SJCRH30 (cell line): Measurements from ENCODE around the gene XCL2. TPM values are rescaled to one million over a fixed set of nuclear protein-coding genes. Genes with fewer than 3 reads are reported as not detected.

Experiments used
- DNase-seq, 2 experiments: peaks; one replicate each; pipeline ENCODE4 v3.0.0-alpha.2; 2015 to 2020
- H3K27ac ChIP-seq: fragments of 250-450 bp; sonication (Bioruptor Pico); 2 replicates; pipeline ENCODE4 v1.5.1; 2020; ENCODE audit warnings: mild to moderate bottlenecking, moderate library complexity
- H3K27me3 ChIP-seq: fragments of 250-450 bp; sonication (Bioruptor Pico); 2 replicates; pipeline ENCODE4 v1.5.1; 2020; ENCODE audit warnings: mild to moderate bottlenecking, moderate library complexity
- H3K36me3 ChIP-seq: fragments of 250-450 bp; sonication (Bioruptor Pico); 2 replicates; pipeline ENCODE4 v1.5.1; 2020; ENCODE audit warnings: mild to moderate bottlenecking, moderate library complexity
- H3K4me1 ChIP-seq: fragments of 250-450 bp; sonication (Bioruptor Pico); 2 replicates; pipeline ENCODE4 v1.5.1; 2020; ENCODE audit warnings: mild to moderate bottlenecking, moderate library complexity
- H3K4me3 ChIP-seq: fragments of 250-450 bp; sonication (Bioruptor Pico); 2 replicates; pipeline ENCODE4 v1.5.1; 2020; ENCODE audit warnings: mild to moderate bottlenecking, moderate library complexity
- H3K9me3 ChIP-seq: fragments of 250-450 bp; sonication (Bioruptor Pico); replicated peaks from 2 replicates; pipeline ENCODE4 v1.5.1; 2020; ENCODE audit warnings: mild to moderate bottlenecking, moderate library complexity
- total RNA-seq: library from RNA; depleted of rRNA; stranded (reverse); fragments of >200 nt; shearing (Covaris generic); gene quantifications from 2 replicates; pipeline ENCODE4 v1.2.3, GENCODE V29; 2014

The XCL2 gene
- total RNA-seq, 1 experiment from 2014 or later: not detected

DNA sequence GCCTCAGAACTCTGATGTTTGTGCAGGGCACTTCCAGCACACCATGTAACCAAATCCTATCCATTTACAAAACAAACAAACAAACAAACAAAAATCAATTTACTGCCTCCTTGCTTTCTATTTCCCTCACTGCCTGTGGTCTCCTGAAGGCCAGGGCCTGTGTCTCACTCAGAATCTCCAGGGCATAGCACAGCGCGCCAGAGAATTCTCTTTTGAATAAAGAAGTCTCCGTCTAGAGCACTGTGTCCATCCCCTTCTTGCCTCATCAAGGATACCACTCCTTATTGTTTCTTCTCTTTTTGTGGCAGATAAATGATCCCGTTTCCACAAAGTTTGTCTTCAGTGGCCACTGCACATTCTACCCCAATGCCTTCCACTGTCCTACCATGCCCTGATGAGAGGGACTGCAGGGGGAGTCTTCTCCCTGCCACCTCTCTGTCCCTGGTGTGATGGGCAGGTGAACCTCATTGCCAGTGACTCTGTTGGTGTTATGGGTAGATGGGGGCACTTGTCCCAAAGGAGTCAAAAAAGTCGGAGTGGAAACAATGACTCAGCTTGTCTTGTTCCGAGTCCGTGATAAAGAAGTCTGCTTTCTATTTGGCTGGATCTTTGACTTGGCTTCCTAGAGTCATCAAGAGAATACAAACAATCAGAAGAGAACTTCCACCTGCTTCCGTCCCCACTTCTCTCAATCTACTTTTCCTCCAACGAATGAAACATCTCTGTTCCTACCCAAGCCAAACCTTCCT is 30.0 kb downstream of the XCL2 start:
- Histone ChIP-seq H3K36me3 (no peaks in the 10 kb centered on the region), H3K4me1 (peaks cover 22% of the 10 kb centered on the region), H3K4me3 (no peak overlapping the region), H3K27ac (no peak overlapping the region), H3K9me3 (no peaks in the 10 kb centered on the region), H3K27me3 (no peaks in the 10 kb centered on the region)
- no peak for DNase-seq

DNA sequence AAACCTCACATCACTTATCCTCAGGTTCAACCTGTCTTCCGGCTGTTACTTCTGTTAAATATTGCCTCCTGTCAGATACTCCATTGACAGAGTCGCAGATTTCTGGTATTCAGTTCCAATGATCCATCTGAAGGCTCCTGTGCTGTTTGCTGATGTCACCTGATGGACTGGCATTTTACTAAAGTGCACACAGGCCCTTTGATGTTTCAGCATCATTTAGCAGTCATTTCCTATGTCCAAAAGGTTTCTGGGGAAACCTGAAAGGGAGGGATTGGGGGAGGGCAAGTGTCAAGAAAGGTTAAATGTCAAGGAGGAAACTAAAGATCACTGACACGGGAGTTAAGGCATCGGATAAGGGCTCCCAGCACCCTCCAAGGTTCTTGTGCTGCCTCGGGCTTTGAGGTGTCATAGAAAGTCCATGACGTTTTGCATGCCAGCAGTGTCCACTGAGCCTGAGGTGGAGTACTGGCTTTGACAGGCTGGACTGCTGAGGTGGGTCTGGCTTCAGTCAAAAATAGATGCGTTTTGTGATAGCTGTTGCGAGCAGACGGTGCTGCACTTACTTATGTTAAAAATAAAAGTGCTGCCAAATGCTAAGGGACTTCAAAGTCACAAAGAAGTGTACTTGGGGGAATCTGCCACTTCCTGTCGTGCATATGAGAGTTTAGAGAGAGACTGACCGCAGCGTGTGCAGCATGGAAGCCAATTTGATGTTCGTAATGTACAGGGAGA is 30.8 kb downstream of the XCL2 start:
- H3K27ac ChIP-seq: no peak overlapping the region
- no peaks in the 10 kb centered on the region for H3K9me3 ChIP-seq
- no peaks in the 10 kb centered on the region for H3K27me3 ChIP-seq
- H3K4me1 ChIP-seq: peaks cover 22% of the 10 kb centered on the region
- H3K4me3 ChIP-seq: no peak overlapping the region
- H3K36me3 ChIP-seq: no peaks in the 10 kb centered on the region
- DNase-seq: no peak

DNA sequence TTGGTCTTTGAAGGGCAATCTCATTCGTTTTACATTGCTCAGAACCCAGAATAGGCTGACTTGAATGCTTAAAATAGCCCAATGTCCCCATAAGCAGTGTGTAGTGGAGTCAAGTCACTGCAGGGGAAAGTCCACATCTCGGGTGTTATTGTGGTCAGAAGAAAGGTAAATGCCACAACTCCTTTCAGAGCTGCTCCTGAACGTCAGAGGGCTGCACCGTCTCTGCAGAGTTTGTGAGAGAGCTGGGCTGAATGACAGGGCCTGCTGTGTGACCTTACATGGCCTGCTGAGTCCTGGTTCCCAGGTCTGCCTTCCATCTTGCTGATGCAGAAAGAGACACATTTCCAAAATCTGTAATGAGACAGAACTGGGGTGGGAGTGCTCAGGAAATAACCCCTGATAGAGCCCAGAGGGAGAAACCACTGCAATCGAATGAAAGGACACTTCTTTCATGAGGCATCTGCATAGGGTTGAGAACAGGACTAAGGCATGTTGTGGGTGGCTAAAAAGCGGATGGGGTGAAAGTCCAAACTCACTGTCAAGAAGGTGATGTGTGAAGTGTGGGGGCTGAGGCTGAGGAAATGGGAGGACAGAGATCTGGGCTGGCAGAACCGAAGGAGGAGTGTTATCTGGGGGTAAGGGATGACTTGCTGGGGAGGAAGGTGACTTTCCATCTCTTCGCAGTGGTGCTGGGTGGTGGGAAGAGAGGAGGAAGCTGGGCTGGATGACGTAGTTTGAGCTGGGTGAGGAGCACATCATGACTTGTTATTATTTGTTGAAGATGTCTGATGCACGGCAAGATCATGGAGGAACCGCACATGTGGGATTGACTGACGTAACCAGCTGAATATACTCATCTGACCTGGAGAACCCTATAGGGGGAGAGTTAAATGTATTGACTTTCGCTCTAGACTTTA is 33.7 kb downstream of the XCL2 start:
- no peak overlapping the region for H3K4me3 ChIP-seq
- peak; percentile 63 to 77 for DNase-seq
- no peaks in the 10 kb centered on the region for H3K36me3 ChIP-seq
- no peaks in the 10 kb centered on the region for H3K9me3 ChIP-seq
- peaks cover 30% of the 10 kb centered on the region for H3K4me1 ChIP-seq
- peak overlapping the region; percentile 83 for H3K27ac ChIP-seq
- H3K27me3 ChIP-seq: no peaks in the 10 kb centered on the region

DNA sequence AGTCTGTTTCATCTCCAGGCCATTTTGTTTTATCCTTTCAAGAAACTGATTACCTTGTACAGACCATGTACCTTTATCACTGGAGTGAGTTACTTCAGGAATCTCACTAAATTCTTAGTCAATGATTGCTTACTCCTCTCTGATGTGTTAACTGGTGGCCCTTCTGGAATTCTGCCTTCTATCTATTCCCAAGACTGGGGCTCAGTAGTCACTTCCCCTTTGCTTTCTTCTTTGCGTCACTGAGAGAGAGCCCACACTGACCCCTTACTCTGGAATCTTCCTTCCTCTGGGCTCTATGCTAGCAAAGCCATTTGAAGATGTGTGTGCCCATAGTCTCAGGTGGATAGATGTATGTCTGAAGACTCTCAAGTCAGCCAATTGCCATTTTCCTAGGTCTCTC is 34.6 kb downstream of the XCL2 start:
- Histone ChIP-seq H3K9me3 (no peaks in the 10 kb centered on the region), H3K36me3 (no peaks in the 10 kb centered on the region), H3K4me3 (no peak overlapping the region), H3K27me3 (no peaks in the 10 kb centered on the region), H3K27ac (peak overlapping the region; percentile 83; the same call in 1 of the 2 replicates), H3K4me1 (peaks cover 30% of the 10 kb centered on the region)
- no peak for DNase-seq

DNA sequence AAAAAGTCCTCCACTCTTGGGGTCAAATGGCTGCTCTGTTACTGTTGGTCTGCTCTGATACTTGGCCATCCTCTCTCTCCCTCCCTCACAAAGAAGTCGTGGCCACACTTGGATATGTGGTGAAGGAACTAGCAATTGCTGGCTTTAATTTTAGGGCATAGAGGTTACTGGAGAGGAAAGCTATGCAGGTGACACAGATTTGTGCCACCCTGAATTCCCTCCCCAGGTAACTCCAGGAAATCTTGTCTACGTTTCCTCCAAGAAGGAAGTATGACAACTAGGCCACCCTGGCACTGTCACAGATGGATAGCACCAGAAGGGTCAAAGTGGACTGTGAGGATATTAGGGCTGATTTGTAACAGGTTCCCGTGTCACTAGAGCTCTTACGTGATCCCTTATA is 36.0 kb downstream of the XCL2 start:
- Histone ChIP-seq H3K27ac (no peak overlapping the region), H3K27me3 (no peaks in the 10 kb centered on the region), H3K36me3 (no peaks in the 10 kb centered on the region), H3K4me1 (peaks cover 30% of the 10 kb centered on the region), H3K9me3 (no peaks in the 10 kb centered on the region), H3K4me3 (no peak overlapping the region)
- DNase-seq: no peak

DNA sequence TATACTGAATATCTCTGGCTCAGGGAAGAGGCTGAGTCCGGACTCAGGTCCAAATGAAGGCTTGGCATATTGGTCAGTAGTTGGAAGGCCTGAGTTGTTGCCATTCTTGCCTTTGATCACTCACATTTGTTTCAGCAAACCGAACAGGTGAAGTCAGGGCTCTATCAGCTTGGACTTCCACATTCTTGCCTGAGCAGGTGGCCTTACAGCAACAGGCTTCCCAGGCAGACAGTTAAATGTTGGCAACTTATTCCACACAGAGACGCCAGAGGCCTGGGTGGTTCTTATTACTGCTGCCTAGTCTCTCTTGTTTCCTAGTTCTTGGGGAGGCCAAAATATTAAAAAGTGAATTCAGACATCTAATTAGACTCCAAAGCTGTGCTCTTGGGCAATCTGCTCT is 36.6 kb downstream of the XCL2 start:
- H3K4me3 ChIP-seq: no peak overlapping the region
- DNase-seq: peak; percentile 6 to 21
- H3K36me3 ChIP-seq: no peaks in the 10 kb centered on the region
- H3K27me3 ChIP-seq: no peaks in the 10 kb centered on the region
- H3K9me3 ChIP-seq: 0 out of 2 replicates have a peak, but pooled peaks cover 3% of the 10 kb centered on the region
- no peak overlapping the region for H3K27ac ChIP-seq
- peaks cover 30% of the 10 kb centered on the region for H3K4me1 ChIP-seq

DNA sequence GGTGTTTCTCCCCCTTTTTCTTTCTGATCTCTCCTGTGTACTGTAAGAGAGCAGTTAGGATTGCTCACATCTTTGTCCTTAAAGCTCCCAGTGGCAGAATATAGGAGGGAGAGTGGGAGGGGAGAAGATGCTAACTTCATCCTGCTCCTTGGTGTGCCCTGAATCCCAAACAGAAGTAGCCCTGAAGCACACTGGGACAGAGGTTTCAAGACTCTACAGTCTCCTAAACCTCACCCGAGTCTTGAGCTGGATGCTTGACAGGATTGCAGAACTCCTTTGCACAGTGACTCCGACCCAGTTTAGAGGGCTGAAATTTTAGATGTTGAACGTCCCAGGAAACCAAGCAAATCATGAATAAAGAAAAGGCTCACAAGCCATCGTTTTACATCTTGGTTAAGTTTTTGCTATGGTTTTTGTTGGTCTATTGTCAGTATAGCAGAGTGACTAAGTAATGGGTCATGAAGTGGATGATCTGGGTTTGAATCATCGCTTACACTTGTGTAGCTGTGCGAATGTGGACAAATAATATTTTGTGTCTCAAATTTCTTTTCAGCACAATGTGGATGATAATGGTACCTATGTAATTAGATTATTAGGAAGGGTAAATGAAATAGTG is 37.5 kb downstream of the XCL2 start:
- Histone ChIP-seq H3K27ac (no peak overlapping the region), H3K36me3 (no peaks in the 10 kb centered on the region), H3K9me3 (0 out of 2 replicates have a peak, but pooled peaks cover 4% of the 10 kb centered on the region), H3K4me1 (peaks cover 29% of the 10 kb centered on the region), H3K27me3 (no peaks in the 10 kb centered on the region), H3K4me3 (no peak overlapping the region)
- DNase-seq: no peak

DNA sequence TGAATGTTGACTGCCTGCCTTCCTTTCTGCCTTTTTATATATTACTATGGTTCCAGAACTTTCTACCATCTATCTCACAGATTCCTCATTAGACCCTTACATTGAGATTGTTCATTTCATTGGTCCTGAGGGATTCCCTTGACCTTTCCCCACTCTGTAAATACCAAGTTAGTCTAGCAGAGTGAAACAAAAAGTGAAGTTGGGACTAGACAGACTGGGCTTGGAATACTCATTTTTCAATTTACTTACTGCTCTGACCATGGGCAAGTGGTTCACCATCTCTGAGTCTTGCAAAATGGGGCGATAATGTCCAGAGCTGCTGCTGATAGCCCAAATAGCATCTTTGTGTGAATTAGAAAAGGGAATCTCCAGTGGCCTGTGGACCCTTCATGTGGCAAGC is 38.8 kb downstream of the XCL2 start:
- peaks cover 16% of the 10 kb centered on the region for H3K4me1 ChIP-seq
- H3K27me3 ChIP-seq: no peaks in the 10 kb centered on the region
- no peak overlapping the region for H3K4me3 ChIP-seq
- H3K9me3 ChIP-seq: 0 out of 2 replicates have a peak, but pooled peaks cover 4% of the 10 kb centered on the region
- DNase-seq: no peak
- no peaks in the 10 kb centered on the region for H3K36me3 ChIP-seq
- no peak overlapping the region for H3K27ac ChIP-seq

DNA sequence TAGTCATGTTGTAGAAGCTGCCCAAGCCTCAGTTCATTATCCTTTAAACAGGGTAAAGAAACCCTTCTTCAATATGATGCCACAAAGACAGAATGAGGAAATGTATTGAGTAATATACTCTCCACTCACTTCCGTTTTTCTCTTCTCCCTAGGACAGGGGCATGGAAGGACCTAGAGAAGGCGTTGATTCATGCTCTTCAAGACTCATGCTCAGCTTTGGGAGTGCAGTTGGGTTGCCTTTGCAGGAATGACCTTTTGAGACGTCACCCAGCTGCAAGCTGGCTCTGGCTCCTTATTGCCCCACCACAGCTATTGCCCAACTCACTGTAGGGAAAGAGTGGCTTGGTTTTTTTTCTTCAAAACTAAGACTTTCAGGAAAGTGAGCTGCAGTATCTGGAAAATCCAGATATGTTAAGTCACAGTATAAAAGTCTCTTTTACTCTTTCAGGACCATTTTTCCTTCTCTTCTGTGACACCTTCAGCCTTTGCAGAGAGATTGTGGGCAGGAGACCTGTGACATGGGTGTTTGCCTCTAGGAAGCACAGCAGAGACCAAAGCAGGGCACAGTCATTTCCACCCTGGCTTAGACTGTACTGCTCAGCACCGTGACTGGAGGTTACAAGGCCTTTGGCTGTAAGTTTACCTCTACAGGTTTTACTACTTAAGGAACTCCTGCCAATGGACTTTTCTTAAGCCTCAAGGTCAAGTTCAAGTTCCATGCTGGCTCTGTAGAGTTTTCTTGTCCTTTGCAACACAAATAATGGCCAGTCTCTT is 39.5 kb downstream of the XCL2 start:
- H3K27ac ChIP-seq: no peak overlapping the region
- no peaks in the 10 kb centered on the region for H3K36me3 ChIP-seq
- no peak for DNase-seq
- peaks cover 8% of the 10 kb centered on the region; the same call in 1 of the 2 replicates for H3K4me1 ChIP-seq
- H3K9me3 ChIP-seq: 0 out of 2 replicates have a peak, but pooled peaks cover 4% of the 10 kb centered on the region
- H3K27me3 ChIP-seq: no peaks in the 10 kb centered on the region
- no peak overlapping the region for H3K4me3 ChIP-seq

DNA sequence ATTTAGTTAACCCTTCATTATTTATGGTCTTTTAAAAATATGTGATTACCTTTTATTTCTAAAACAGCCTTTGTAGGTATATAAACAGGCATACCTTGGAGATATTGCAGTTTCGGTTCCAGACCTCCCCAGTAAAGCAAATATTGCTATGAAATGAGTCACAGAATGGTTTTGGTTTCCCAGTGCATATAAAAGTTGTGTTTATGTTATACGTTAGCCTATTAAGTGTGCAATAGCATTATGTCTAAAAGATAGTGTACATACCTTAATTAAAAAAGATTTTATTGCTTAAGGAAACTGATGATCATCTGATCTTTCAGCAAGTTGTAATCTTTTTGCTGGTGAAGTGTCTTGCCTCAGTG is 44.1 kb downstream of the XCL2 start:
- DNase-seq: no peak
- Histone ChIP-seq H3K27ac (no peak overlapping the region), H3K4me1 (peaks cover 12% of the 10 kb centered on the region), H3K36me3 (no peaks in the 10 kb centered on the region), H3K9me3 (0 out of 2 replicates have a peak, but pooled peaks cover 4% of the 10 kb centered on the region), H3K4me3 (no peak overlapping the region), H3K27me3 (no peaks in the 10 kb centered on the region)

DNA sequence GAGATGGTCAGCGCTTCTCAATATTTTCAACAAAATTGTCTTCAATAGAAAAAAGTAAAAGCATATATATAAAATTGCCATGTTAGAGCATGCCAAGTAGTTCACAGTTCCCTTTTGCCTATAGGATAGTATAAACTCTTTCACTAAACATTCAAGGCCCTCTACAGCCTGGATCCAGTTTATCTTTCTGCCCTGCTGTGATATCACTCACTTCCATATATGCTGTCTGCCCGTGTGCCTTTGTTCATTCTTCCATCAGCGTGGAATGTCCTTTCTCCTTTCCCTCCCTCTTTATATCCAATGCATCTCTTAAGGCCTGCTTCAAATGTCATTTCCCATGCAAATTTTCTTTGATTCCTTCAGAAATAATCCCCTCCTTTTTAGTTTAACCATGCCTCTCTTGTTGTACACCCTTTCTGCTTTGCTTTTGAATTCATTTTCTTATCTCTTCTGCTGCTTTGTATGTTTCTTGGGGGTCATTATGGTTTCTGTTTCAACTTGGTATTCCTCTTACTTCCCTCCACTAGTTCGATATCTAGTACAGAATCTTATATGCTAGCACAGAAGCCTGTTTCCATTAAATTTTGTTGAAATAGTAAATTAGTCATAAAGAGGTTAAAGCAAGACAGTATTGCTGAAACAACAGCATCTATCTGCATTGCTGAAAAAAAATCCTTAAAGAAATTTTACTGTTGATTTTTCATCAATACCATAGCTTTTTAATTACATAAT is 44.7 kb downstream of the XCL2 start:
- no peak overlapping the region for H3K27ac ChIP-seq
- no peaks in the 10 kb centered on the region for H3K27me3 ChIP-seq
- no peak for DNase-seq
- no peaks in the 10 kb centered on the region for H3K36me3 ChIP-seq
- no peak overlapping the region for H3K4me3 ChIP-seq
- H3K9me3 ChIP-seq: 0 out of 2 replicates have a peak, but pooled peaks cover 4% of the 10 kb centered on the region
- peaks cover 12% of the 10 kb centered on the region for H3K4me1 ChIP-seq

DNA sequence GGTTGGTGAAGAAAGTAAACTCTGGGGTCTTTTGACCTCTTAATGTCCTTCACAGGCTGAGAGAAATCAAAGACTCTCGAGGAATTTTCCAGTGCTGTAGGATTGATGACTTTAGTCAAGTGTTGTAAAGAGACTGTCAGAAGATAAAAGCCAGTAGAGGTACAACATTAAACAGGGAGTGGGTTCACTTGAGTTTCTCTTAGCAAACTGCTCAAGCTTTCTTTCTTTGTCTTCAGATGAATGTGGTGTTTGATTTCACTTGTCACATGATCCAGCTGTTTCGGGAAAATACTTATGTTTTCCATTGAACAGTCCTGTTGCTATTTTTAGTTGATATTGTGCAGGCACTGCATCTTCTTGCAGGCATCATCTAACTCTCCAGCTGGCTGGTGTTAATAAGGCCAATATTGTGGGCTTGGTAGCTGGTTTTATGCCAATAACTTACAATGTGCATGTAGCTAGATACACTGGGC is 45.6 kb downstream of the XCL2 start:
- H3K36me3 ChIP-seq: no peaks in the 10 kb centered on the region
- H3K4me3 ChIP-seq: no peak overlapping the region
- H3K9me3 ChIP-seq: 0 out of 2 replicates have a peak, but pooled peaks cover 4% of the 10 kb centered on the region
- peak; percentile 14 to 59 for DNase-seq
- peak overlapping the region; percentile 40 for H3K27ac ChIP-seq
- peaks cover 12% of the 10 kb centered on the region for H3K4me1 ChIP-seq
- no peaks in the 10 kb centered on the region for H3K27me3 ChIP-seq

DNA sequence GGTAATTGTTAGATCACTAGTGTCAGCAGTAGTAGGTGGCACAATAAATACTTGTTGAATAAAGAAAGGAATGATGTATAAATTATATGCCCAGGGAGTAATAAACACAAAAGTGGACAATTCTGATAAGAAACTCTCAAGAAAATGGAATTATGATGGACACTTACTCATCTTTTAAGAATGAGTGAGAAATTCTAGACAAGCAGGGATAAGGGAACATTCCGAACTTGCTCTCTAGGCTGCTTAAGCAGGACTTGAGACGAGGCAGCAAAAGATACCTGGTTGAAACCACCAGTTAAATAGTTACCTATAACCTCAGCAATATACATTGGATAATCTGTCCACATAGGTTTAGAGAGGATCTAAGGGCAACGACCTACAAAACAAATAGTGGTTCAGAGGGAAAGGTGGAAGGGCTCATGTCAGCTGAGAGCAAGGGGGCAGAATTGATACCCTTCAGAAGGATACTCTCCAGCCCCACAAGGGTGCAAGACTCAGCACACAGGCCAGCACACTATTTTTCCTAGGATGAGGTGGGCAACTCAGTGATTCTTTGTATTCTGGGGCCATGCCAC is 46.3 kb downstream of the XCL2 start:
- Histone ChIP-seq H3K36me3 (no peaks in the 10 kb centered on the region), H3K9me3 (0 out of 2 replicates have a peak, but pooled peaks cover 3% of the 10 kb centered on the region), H3K4me3 (no peak overlapping the region), H3K4me1 (peaks cover 12% of the 10 kb centered on the region), H3K27me3 (no peaks in the 10 kb centered on the region), H3K27ac (no peak overlapping the region)
- no peak for DNase-seq
